GM18505 (cell line): ENCODE data around the gene PLXNA4.

Experiments used
- ATAC-seq: cut with Tn5 transposase; IDR thresholded peaks from one replicate; pipeline ENCODE4 v1.9.1; 2021; ENCODE audit not compliant: unreplicated experiment
- POLR2A ChIP-seq: IDR thresholded peaks from 4 replicates; pipeline ENCODE4 v1.6.1; 2011; ENCODE audit warnings: borderline replicate concordance; ENCODE audit not compliant: insufficient read depth, insufficient read length; ENCODE audit errors: extremely low read depth

The PLXNA4 gene

DNA sequence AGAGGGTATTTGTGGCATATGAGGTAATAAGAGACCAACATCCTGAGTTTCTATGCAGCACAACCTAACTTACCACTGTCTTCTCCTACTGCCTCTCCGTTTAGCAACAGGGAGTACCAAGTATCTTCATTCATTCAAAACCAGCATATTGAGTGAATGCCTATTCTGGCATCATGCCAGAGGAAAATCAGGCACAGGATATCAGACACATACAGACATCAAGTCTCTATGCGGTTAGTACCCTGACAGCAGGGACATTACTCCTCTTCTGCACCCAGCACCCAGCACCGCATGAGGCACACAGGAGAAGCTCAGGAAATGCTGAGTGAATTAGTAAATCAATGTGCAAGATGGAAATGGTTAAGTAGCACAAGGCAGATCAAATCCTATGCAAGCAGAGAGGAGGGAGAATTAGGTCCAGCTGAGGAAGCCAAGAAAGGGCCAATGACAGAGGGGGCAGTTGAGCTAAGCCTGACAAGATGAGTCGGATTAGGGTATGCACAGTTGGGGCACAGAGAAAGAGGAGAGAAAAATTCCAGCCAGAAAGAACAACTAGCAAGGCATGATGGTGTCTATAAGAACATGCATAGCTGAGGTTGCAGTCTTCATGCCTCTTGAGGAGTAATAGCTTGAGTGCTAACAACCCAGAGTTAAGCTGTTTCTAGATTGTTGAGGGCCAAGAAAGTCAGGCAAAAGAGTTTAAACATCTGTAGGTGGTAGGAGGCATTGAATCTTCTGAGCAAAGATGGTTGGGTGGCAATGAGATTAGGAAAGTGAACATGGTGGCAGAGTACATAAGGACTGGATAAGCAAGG, 146.0 kb downstream of the PLXNA4 start:
- no peak for TF ChIP-seq POLR2A
- no peak for ATAC-seq

DNA sequence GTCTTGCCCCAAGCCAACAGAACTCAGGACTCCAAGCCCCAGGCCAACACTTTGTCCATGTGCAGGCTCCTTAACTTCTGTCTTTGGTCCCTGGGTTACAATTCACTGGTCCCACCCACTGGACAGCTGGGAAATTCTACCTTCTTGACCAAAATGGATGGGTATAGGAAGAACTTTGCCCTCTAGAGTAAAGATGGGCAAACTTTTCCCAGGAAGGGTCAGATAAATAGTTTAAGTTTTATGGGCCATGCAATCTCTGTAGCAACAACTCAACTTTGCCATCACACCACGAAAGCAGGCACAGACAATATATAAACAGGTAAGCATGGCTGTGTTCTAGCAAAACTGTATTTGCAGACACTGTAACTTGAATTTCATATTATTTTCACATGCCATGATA, 147.1 kb downstream of the PLXNA4 start:
- no peak for TF ChIP-seq POLR2A
- ATAC-seq, result no peak

DNA sequence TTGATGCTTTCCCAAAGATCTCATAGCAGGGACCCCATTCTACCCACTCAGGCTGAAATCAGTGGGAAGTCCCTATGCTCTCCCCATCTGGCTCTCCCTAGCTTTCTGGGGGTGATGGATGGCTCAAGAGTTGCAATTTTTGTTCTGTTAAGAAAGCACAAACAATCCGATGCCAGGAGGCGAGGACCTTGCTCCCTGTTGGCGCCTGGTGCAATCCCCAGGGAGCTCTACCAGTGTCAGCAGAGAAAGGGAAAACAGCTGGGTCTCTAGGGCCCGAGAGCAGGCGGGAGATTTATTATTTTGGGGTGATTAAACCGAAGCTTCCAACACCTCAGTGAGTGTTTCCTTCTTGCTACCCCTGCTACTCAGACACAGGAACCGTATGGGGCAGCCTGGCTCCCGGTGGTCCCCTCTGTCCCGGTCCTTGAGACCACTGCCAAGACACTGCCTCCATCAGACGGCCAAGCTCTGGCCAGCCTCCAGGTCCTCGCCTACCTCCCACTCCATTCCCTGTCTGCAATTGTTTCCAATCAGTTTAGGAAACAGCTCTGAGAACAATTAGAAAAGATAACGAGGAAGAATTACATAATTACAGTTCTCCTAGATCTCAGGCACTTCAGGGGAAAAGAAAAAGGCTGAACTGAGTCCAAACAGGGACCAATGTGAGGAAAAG, 147.9 kb downstream of the PLXNA4 start:
- ATAC-seq, result no peak
- TF ChIP-seq POLR2A, result no peak

DNA sequence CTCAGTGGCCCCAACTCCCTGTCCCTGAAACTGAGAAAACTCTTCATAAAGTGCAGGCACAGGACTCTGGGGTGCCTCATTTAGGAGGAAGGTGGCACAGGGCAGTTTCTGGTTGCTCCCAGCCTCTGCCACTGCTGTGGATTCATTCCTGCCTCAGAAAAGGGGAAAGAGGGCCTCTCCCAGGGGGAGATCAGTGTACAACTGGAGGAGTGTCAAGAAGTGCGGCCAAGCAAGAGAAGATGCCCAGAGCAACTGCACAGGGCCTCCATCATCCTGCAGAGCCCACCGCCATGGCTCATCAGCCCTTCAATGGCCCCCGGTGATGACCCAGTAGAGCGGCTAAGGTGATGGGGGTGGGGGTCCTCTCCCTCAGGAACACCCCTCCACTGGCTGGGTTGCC, 150.3 kb downstream of the PLXNA4 start:
- TF ChIP-seq POLR2A, result no peak
- no peak for ATAC-seq

DNA sequence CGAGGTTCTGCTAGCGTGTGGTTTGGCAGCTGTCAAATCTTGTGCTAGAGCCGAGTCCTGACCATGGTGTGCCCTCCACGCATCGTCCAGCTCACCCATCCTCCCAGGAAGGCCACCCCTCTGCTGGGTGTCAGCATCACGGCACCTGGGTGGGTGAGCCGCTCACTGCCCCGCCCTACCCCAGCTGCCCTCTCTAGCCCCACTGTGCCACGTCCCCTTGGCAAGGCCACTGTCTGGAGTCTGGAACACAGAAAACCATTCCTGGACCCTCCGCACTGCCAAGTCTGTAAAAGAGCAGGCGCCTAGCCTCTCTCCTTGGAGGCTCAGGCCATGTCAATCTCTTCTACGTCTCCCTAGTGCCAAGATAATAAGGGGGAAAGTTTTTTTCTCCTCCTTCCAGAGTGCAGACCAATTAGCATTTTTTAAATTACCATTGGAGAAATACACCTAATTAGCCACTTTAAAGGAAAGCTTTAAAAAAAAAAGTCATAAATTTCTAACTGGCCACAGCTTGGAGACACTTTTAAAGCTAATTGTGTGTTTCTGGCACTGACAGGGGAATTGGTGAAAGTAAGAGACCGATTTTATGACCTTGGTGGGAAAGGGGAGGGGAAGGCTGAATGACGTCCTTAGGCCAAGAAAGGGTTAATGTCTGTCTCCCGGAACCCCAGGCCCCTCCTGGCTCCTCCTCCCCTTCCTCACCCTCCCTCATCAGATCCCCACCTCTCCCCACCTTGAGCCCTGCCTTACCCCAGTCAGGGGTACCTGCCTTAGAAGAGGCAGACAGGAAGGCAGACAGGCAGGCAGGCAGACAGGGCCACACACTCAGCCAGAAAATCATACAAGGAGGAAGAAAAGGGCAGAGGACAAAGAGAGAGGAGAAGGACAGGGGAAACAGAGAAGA, 151.2 kb downstream of the PLXNA4 start:
- no peak for ATAC-seq

DNA sequence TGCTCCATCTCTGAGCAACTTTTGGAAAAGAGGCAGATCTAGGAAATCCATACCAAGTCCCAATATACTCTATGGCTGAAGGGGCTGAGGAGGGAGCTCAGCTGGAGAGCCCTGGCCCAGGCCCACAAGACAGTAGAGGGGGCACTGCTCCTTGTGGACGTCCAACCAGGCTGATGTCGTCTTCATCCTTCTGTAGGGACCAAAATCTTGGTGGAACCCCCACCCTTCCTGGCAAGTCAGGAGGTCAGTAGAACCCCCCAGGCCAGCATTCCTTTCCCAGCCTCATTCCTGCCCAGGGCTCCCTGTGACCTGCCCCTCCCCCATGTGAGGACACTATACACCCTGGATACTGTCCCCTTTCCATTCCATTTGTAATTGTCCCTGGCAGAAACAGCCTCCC, 152.0 kb downstream of the PLXNA4 start:
- no peak for ATAC-seq
- TF ChIP-seq POLR2A, result no peak

More for the DNA sequence above, 151.2 kb downstream of the PLXNA4 start:
- TF ChIP-seq POLR2A, result no peak

DNA sequence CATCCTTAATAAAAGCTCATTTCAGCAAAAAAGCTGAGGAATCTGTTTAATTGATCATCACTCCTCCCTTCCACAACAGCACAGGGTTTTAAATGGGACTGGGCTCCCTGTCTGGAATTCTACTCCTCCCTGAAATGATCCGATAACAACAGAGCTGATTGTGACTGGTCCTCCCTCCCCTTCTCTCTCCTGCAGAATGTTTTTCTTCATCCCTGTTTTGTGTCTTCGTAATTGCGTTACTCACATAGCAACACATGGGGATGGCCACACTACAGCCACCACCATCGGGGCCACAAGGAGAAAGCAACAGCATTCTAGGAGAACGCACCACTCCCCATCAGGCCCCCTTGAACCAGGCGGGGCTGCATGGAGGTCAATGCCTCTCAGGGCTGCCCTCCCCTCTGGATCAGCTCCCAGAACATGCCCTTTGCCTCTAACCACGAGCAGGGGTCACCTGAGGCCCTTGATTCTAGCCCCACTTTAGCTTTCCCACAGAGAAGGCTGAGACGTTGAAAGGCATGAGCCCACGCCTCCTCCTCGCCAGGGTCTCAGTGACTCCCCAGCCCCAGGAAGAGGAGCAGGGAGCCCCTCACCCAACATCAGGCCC, 152.6 kb downstream of the PLXNA4 start:
- no peak for TF ChIP-seq POLR2A
- no peak for ATAC-seq

DNA sequence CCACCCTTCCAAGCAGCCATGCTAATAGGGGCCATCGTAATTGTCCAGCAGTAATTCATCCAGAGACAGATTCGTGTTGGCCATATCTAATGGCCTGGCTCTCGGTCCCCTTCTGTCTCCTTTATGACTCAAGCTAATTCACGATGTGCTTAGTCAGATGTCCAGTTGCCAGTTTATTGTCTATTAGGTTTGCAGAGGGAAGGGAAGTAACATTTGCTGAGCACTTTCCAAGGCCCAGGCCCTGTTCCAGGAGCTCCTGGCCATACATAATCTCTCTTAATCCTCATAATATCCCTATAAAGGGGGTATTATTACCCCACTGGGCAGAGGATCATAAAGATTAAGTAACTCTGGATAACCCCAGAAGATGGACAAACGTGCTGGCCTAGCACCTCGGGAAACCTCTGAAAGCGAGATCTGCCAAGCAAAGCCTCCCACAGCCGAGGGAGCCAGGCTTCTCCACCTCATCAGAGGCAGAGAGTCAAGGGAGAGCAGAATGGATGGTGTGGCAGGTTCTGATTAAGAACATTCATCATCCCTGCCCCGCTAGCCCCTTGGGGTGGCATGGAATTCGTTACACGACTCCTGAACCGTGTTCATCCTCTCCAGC, 153.7 kb downstream of the PLXNA4 start:
- no peak for TF ChIP-seq POLR2A
- no peak for ATAC-seq

DNA sequence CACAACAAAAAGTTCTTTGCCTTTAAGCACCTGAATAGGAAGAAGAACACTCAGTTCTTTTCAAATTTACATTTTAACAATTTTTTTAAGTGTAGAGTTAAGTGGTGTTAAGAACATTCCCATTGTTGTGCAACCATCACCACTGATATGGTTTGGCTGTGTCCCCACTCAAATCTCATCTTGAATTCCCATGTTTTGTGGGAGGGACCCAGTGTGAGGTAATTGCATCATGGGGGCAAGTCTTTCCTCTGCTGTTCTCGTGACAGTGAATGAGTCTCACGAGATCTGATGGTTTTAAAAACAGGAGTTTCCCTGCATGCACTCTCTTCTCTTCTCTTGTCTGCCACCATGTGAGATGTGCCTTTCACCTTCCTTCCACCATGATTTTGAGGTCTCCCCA, 155.7 kb downstream of the PLXNA4 start:
- no peak for ATAC-seq
- no peak for TF ChIP-seq POLR2A

DNA sequence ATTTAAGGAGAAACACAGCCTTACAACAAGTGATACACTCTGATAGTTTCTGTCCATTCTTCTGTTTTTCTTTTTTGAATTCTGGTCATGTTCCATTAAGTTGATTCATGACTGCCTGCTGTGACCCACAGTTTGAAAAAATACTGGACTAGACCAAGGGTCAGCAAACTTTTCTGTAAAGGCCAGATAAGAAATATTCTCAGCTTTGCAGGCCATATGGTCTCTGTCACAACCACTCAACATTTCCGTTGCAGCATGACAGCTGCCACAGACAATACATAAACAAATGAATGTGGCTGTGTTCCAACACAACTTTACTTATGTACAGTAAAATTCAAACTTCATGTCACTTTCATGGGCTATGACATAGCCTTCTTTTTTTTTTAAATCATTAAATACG, 156.7 kb downstream of the PLXNA4 start:
- no peak for ATAC-seq
- no peak for TF ChIP-seq POLR2A

DNA sequence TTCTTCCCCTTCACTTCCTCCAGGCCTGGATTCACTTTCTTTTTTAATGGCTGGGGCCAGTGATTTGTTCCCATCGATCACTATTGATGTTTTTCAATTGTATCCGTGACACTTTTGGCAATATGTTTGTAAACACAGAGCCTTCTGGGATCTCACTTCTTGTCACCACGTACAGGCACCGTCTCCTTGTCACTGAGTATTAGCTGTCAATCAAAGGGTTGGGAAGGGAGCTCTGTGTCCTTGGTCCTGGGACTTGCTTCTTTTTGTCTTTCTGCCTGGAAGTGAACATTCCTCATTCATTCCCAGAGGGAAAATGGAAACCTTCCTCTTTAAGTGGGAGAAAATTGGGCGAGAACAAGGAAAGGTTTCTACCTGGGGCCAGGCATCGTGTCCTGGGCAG, 157.4 kb downstream of the PLXNA4 start:
- no peak for ATAC-seq
- TF ChIP-seq POLR2A, result no peak

DNA sequence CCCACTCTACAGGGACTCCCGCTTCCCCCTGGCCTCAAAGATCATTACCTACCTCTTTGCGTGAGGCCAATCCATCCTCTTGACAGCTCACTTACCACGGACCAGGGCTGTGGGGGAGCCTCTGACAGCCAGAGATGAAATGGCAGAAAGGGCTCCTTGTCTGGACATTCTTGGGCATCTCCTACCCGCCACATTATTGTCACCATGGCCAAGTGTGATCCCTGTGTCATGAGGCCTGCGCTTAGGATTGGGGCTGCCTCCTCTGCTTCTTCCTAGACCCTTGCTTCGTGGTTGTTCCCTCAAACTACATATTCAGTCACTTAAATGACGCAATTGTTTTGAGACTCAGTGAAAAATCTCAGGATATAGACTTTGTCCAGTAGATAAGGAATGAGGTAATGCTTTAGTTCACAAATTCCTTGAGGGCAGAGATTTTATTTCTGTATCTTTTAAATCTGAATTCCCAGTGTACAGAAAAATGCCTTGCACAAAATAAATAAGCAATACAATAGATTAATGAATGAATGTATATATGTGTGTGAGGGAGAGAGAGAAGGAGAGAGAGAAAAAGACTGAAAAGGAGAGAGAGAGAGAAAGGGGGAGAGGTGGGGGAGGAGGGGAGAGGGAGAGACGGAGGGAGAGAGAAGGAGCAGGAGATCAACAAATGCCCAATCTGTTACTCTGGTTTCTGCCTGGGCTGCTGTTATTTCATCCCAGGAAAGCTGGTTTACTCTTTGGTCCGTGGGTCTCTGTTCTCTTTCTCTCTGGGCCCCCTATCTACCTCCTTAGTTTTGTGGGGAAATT, 159.0 kb downstream of the PLXNA4 start:
- no peak for TF ChIP-seq POLR2A
- ATAC-seq, result no peak
